ENCODE results near the gene SRPRA.

DNA sequence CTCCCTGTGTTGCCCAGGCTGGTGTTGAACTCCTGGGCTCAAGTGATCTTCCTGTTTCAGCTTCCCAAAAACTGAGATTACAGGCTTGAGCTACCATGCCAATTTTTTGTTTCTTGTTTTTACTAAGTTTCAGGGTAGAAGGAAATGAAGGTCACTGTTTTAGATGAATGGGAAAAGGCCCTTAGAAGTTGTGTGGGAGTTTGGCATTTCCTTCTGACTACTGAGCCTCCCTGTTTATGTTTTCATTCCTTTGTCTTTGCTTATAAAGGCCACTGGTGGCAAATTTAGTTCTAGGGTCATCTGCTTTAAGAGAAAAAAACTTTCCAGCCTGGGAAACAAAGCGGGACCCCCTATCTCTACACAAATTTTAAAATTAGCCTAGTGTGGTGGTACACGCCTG lies 22.1 kb downstream of the SRPRA start:
- TF ChIP-seq CTCF (IDR thresholded peaks at IDR 0.05) (no peak), POLR2AphosphoS5 (IDR thresholded peaks at IDR 0.05) (no peak), POLR2A (IDR thresholded peaks at IDR 0.05) (no peak)

Data from breast epithelium (tissue), 3 donors.